HG02759 (cell line): ENCODE data around the gene AVPI1.
"Not testable (repeated sequence)": the region's sequence is repeated elsewhere in the genome, so short reads cannot be mapped to it uniquely, and the experiment has no call there.

ENCODE experiments used
- ATAC-seq: cut with Tn5 transposase; IDR thresholded peaks from one replicate; pipeline ENCODE4 v1.9.1; 2021; ENCODE audit warnings: mild to moderate bottlenecking, moderate library complexity; ENCODE audit not compliant: unreplicated experiment

AVPI1 gene

DNA sequence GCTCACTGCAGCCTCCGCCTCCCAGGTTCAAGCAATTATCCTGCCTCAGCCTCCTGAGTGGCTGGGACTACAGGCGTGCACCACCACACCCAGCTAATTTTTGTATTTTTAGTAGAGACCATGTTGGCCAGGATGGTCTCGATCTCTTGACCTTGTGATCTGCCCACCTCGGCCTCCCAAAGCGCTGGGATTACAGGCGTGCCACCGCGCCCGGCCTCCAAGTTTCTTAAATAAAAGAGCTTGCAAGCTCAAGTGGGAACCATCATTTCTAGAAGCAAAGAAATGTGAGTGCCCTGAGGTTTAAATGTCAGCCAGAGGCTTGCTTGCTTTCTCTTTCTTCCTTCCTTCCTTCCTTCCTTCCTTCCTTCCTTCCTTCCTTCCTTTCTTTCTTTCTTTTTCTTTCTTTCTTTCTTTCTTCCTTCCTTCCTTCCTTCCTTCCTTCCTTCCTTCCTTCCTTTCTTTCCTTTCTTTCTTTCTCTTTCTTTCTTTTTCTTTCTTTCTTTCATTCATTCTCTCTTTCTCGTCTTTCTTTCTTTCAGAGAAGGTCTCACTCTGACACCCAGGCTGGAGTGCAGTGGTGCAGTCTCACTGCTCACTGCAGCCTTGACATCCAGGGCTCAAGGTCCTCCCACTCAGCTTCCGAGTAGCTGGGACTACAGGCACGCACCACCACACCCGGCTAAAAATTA, 44.4 kb downstream of the AVPI1 start:
- ATAC-seq, result not testable (repeated sequence)

DNA sequence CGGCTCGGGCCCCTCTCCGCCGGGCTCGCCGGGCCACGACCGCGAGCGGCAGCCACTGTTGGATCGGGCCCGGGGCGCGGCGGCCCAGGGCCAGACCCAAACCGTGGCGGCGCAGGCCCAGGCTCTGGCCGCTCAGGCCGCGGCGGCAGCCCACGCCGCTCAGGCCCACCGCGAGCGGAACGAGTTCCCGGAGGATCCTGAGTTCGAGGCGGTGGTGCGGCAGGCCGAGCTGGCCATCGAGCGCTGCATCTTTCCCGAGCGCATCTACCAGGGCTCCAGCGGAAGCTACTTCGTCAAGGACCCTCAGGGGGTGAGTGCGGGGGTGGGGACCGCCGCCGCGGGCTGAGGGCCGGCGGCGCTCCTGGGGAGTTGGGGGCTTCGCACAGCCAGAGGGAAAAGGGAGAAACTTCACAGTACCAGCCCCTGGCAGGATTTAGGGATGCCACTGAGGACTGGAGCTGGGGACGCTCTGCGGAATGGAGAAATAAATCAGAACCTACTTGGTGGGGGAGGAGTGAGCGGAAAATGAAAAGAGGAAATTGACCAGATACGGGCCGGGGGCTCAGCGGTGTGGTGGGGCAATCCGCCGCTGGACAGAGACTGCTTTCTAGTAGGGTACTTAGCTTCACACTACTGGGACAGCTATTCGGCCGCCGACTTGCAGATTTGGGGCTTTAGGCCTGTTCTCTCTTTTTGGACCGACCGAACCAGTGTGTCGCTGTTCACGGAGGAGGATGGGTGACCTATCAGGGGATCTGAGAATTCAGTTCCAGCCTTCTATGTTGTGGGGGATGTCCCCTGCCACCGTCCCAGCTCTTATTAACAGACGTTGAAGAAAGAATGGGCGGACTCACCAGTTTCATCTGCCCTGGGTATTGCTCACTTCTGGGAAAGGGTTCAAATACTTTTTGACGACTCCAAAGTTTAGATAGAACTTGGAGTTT, 45.9 kb downstream of the AVPI1 start:
- ATAC-seq, result peak; percentile 34

DNA sequence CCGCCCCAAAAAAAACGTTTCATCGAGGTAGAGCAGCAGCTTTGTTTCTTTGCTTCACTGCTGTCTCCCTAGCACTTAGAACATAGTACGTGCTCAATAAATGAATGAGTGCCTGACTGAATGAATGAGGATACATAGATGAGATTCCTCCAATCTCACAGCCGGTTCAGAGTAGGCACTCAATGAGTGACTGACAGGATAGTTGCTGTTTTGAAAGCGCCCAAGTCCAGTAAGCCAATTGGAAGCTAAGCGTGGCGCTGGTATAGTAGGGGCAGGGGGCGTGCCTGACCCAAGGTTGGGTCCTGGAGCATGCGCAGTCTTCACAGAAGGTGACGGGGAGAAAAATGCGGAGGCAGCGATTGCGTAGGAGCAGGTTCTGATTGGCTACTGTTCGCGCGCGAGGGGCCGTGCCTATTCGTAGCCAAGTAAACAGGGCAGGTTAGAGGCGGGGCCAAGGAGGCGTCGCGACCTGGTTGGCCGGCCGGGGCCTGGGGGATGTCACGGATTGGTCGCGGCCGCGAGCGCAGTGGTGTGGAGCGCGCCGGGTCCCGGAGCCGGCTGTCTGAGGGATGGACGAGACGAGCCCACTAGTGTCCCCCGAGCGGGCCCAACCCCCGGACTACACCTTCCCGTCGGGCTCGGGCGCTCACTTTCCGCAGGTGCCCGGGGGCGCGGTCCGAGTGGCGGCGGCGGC, 46.7 kb downstream of the AVPI1 start, which contains the start of gene PI4K2A:
PI4K2A (plus strand) TSS at position 498 of the 694 bp plus-strand sequence; CDS start at position 570, 72 bp downstream.
- ATAC-seq, result peak; percentile 99

GRCh38 chr10:97639090-97639489, 48.0 kb downstream of the AVPI1 start:
- ATAC-seq, result not testable (repeated sequence)

DNA sequence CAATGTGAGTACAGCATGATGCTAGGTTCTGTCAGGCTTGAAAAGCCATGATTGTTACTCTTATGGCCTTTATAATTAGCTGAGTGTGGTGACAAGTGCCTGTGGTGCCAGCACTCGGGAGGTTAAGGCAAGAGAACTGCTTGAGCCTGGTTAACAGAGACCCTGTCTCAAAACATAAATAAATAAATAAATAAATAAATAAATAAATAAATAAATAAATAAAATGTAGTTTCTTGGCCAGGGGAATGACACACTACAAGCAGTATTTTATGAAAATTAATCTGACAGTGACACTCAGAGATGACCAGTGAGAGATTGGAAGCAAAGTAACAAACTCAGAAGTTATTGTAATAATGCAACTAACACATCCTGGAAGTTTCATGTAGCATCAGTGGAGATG, 51.5 kb downstream of the AVPI1 start:
- no peak for ATAC-seq

- ATAC-seq, result no peak
Measured at GRCh38 chr10:97633921-97634320, 53.1 kb downstream of the AVPI1 start.

GRCh38 chr10:97632949-97633884, 53.8 kb downstream of the AVPI1 start, which contains the start of gene MORN4:
Gene MORN4 (minus strand): TSS chr10:97633500. CDS start chr10:97619653, 13,847 bp downstream.
- ATAC-seq, result peak; percentile 100

- ATAC-seq, result no peak
Measured at GRCh38 chr10:97631098-97631497, 55.9 kb downstream of the AVPI1 start.

DNA sequence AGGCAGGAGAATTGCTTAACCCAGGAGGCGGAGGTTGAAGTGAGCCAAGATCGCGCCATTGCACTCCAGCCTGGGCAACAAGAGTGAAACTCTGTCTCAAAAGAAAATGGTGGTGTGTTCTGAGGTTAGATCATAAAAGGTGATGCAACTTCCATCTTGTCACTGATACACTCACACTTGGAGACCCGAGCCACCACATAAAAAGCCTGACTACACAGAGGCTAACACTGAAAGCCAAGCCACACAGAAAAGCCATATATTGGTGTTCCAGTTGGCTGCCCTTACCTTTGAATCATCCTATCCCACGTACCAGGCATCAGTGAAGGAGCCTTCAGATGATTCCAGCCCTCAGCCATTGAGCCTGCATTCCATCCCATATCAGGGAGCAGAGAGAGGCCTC, 57.8 kb downstream of the AVPI1 start:
- no peak for ATAC-seq

- ATAC-seq, result no peak
Measured at GRCh38 chr10:97628228-97628627, 58.8 kb downstream of the AVPI1 start.

DNA sequence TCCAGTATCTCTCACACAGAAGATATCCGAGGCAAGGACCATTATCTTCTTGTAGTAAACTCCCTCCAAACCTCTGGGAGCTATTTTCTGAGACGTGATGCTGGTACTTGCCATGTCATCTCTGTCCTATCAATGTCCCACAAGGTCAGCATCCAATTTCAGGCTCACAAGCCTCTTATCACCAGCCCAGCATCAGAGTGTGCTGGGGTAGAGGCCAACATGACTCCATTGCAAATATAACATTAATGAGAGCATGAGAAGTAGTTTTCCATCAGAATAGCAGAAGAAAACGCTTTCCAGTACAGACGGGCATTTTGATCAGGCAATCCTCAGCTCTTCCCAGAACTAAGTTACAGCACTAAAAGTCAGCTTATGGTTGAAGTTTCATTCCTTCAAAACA, 59.3 kb downstream of the AVPI1 start:
- ATAC-seq, result no peak
